GM21360 (cell line): ENCODE results near the gene ERC1.
A peak's percentile ranks its signal among the peaks of the same experiment; 100 is the strongest.
"Not testable (repeated sequence)": the region's sequence is repeated elsewhere in the genome, so short reads cannot be mapped to it uniquely, and the experiment has no call there.

Experiments used
- ATAC-seq: cut with Tn5 transposase; IDR thresholded peaks from one replicate; pipeline ENCODE4 v1.9.1; 2021; ENCODE audit warnings: mild to moderate bottlenecking, moderate library complexity; ENCODE audit not compliant: unreplicated experiment

ERC1 gene

GRCh38 chr12:981176-981828 is 9.7 kb upstream of the ERC1 start:
- no peak for ATAC-seq

GRCh38 chr12:981961-982360 is 9.1 kb upstream of the ERC1 start:
- ATAC-seq: no peak

- ATAC-seq: no peak
Observed at GRCh38 chr12:988646-989045, 2.4 kb upstream of the ERC1 start.

- no peak for ATAC-seq
Observed at GRCh38 chr12:989051-989450, 2.0 kb upstream of the ERC1 start.

- ATAC-seq: peak; percentile 20
Observed at GRCh38 chr12:989751-990660, 1.0 kb upstream of the ERC1 start.

- peak; percentile 41 for ATAC-seq
Observed at GRCh38 chr12:991350-992333, 619 bp downstream of the ERC1 start.

GRCh38 chr12:992647-993046 is 1.6 kb downstream of the ERC1 start:
- no peak for ATAC-seq

- no peak for ATAC-seq
Observed at GRCh38 chr12:996881-997280, 5.9 kb downstream of the ERC1 start.

- no peak for ATAC-seq
Observed at GRCh38 chr12:997505-997904, 6.5 kb downstream of the ERC1 start.

- ATAC-seq: no peak
Observed at GRCh38 chr12:998020-998874, 7.2 kb downstream of the ERC1 start.

GRCh38 chr12:999736-1000135 is 8.7 kb downstream of the ERC1 start:
- not testable (repeated sequence) for ATAC-seq

GRCh38 chr12:1001507-1001906 is 10.5 kb downstream of the ERC1 start:
- ATAC-seq: no peak

GRCh38 chr12:1003600-1004271 is 12.7 kb downstream of the ERC1 start:
- no peak for ATAC-seq

- no peak for ATAC-seq
Observed at GRCh38 chr12:1006255-1006654, 15.2 kb downstream of the ERC1 start.

GRCh38 chr12:1007276-1007675 is 16.3 kb downstream of the ERC1 start:
- no peak for ATAC-seq

GRCh38 chr12:1007994-1008393 is 17.0 kb downstream of the ERC1 start:
- no peak for ATAC-seq

- no peak for ATAC-seq
Observed at GRCh38 chr12:1011091-1011490, 20.1 kb downstream of the ERC1 start.

GRCh38 chr12:1013618-1014489 is 22.8 kb downstream of the ERC1 start:
- no peak for ATAC-seq

- no peak for ATAC-seq
Observed at GRCh38 chr12:1019283-1019682, 28.3 kb downstream of the ERC1 start.
